ENCODE measurements around the gene RXRA.

RXRA gene

GRCh38 chr9:134404376-134405358, 78.4 kb downstream of the RXRA start:
- peaks cover 44 to 61% of the 10 kb centered on the region in 2 donors for H3K4me1 ChIP-seq (ENCODE audit: control insufficient read depth in 1 of 2, insufficient read depth in 2 of 2, low read length in 2 of 2)
- H3K4me3 ChIP-seq (ENCODE audit: low read depth in 1 of 2, low read length in 2 of 2): no peak overlapping the region
- no peaks in the 10 kb centered on the region for H3K27me3 ChIP-seq (ENCODE audit: control insufficient read depth in 1 of 2, insufficient read depth in 2 of 2, low read length in 2 of 2)
- H3K27ac ChIP-seq (ENCODE audit: low read depth, low read length): no peak overlapping the region
- no peak overlapping the region for H3K9ac ChIP-seq (ENCODE audit: low read depth in 1 of 2, low read length in 2 of 2)
- peaks cover 2 to 24% of the 10 kb centered on the region in 2 donors for H3K36me3 ChIP-seq (ENCODE audit: control insufficient read depth in 1 of 2, insufficient read depth in 2 of 2, low read length in 2 of 2)
- no peaks in the 10 kb centered on the region for H3K9me3 ChIP-seq (ENCODE audit: control insufficient read depth in 1 of 2, low read length in 2 of 2)

GRCh38 chr9:134405527-134405926, 79.3 kb downstream of the RXRA start:
- Histone ChIP-seq H3K36me3 (ENCODE audit: control insufficient read depth in 1 of 2, insufficient read depth in 2 of 2, low read length in 2 of 2) (peaks cover 7 to 33% of the 10 kb centered on the region in 2 donors), H3K9ac (ENCODE audit: low read depth in 1 of 2, low read length in 2 of 2) (no peak overlapping the region), H3K4me3 (ENCODE audit: low read depth in 1 of 2, low read length in 2 of 2) (no peak overlapping the region), H3K27ac (ENCODE audit: low read depth, low read length) (no peak overlapping the region), H3K27me3 (ENCODE audit: control insufficient read depth in 1 of 2, insufficient read depth in 2 of 2, low read length in 2 of 2) (no peaks in the 10 kb centered on the region), H3K9me3 (ENCODE audit: control insufficient read depth in 1 of 2, low read length in 2 of 2) (no peaks in the 10 kb centered on the region), H3K4me1 (ENCODE audit: control insufficient read depth in 1 of 2, insufficient read depth in 2 of 2, low read length in 2 of 2) (peaks cover 47 to 65% of the 10 kb centered on the region in 2 donors)

- H3K9ac ChIP-seq (ENCODE audit: low read depth in 1 of 2, low read length in 2 of 2): no peak overlapping the region
- H3K27me3 ChIP-seq (ENCODE audit: control insufficient read depth in 1 of 2, insufficient read depth in 2 of 2, low read length in 2 of 2): no peaks in the 10 kb centered on the region
- H3K27ac ChIP-seq (ENCODE audit: low read depth, low read length): peak overlapping the region; percentile 22
- H3K4me3 ChIP-seq (ENCODE audit: low read depth in 1 of 2, low read length in 2 of 2): peak overlapping the region; percentile 46 to 56
- peaks cover 7 to 42% of the 10 kb centered on the region in 2 donors for H3K36me3 ChIP-seq (ENCODE audit: control insufficient read depth in 1 of 2, insufficient read depth in 2 of 2, low read length in 2 of 2)
- no peaks in the 10 kb centered on the region for H3K9me3 ChIP-seq (ENCODE audit: control insufficient read depth in 1 of 2, low read length in 2 of 2)
- peaks cover 47 to 65% of the 10 kb centered on the region in 2 donors for H3K4me1 ChIP-seq (ENCODE audit: control insufficient read depth in 1 of 2, insufficient read depth in 2 of 2, low read length in 2 of 2)
Observed at GRCh38 chr9:134406366-134407120, 80.3 kb downstream of the RXRA start.

GRCh38 chr9:134407121-134407779, 81.0 kb downstream of the RXRA start:
- Histone ChIP-seq H3K27me3 (ENCODE audit: control insufficient read depth in 1 of 2, insufficient read depth in 2 of 2, low read length in 2 of 2) (no peaks in the 10 kb centered on the region), H3K9ac (ENCODE audit: low read depth in 1 of 2, low read length in 2 of 2) (no peak overlapping the region), H3K9me3 (ENCODE audit: control insufficient read depth in 1 of 2, low read length in 2 of 2) (no peaks in the 10 kb centered on the region), H3K27ac (ENCODE audit: low read depth, low read length) (peak overlapping the region; percentile 22), H3K36me3 (ENCODE audit: control insufficient read depth in 1 of 2, insufficient read depth in 2 of 2, low read length in 2 of 2) (peaks cover 7 to 44% of the 10 kb centered on the region in 2 donors), H3K4me3 (ENCODE audit: low read depth in 1 of 2, low read length in 2 of 2) (peak overlapping the region; percentile 46 to 56), H3K4me1 (ENCODE audit: control insufficient read depth in 1 of 2, insufficient read depth in 2 of 2, low read length in 2 of 2) (peaks cover 47 to 65% of the 10 kb centered on the region in 2 donors)

GRCh38 chr9:134408389-134408788, 82.1 kb downstream of the RXRA start:
- H3K27me3 ChIP-seq (ENCODE audit: control insufficient read depth in 1 of 2, insufficient read depth in 2 of 2, low read length in 2 of 2): no peaks in the 10 kb centered on the region
- H3K9ac ChIP-seq (ENCODE audit: low read depth in 1 of 2, low read length in 2 of 2): no peak overlapping the region
- H3K9me3 ChIP-seq (ENCODE audit: control insufficient read depth in 1 of 2, low read length in 2 of 2): no peaks in the 10 kb centered on the region
- peaks cover 7 to 44% of the 10 kb centered on the region in 2 donors for H3K36me3 ChIP-seq (ENCODE audit: control insufficient read depth in 1 of 2, insufficient read depth in 2 of 2, low read length in 2 of 2)
- peaks cover 48 to 59% of the 10 kb centered on the region in 2 donors for H3K4me1 ChIP-seq (ENCODE audit: control insufficient read depth in 1 of 2, insufficient read depth in 2 of 2, low read length in 2 of 2)
- H3K27ac ChIP-seq (ENCODE audit: low read depth, low read length): no peak overlapping the region
- no peak overlapping the region for H3K4me3 ChIP-seq (ENCODE audit: low read depth in 1 of 2, low read length in 2 of 2)

GRCh38 chr9:134408939-134409737, 82.9 kb downstream of the RXRA start:
- H3K4me3 ChIP-seq (ENCODE audit: low read depth in 1 of 2, low read length in 2 of 2): no peak overlapping the region
- no peaks in the 10 kb centered on the region for H3K9me3 ChIP-seq (ENCODE audit: control insufficient read depth in 1 of 2, low read length in 2 of 2)
- no peaks in the 10 kb centered on the region for H3K27me3 ChIP-seq (ENCODE audit: control insufficient read depth in 1 of 2, insufficient read depth in 2 of 2, low read length in 2 of 2)
- peaks cover 42 to 51% of the 10 kb centered on the region in 2 donors for H3K4me1 ChIP-seq (ENCODE audit: control insufficient read depth in 1 of 2, insufficient read depth in 2 of 2, low read length in 2 of 2)
- H3K9ac ChIP-seq (ENCODE audit: low read depth in 1 of 2, low read length in 2 of 2): no peak overlapping the region
- H3K36me3 ChIP-seq (ENCODE audit: control insufficient read depth in 1 of 2, insufficient read depth in 2 of 2, low read length in 2 of 2): peaks cover 7 to 48% of the 10 kb centered on the region in 2 donors
- H3K27ac ChIP-seq (ENCODE audit: low read depth, low read length): no peak overlapping the region

GRCh38 chr9:134410071-134410834, 84.0 kb downstream of the RXRA start:
- no peaks in the 10 kb centered on the region for H3K9me3 ChIP-seq (ENCODE audit: control insufficient read depth in 1 of 2, low read length in 2 of 2)
- no peak overlapping the region for H3K4me3 ChIP-seq (ENCODE audit: low read depth in 1 of 2, low read length in 2 of 2)
- peaks cover 34 to 42% of the 10 kb centered on the region in 2 donors for H3K4me1 ChIP-seq (ENCODE audit: control insufficient read depth in 1 of 2, insufficient read depth in 2 of 2, low read length in 2 of 2)
- no peak overlapping the region for H3K9ac ChIP-seq (ENCODE audit: low read depth in 1 of 2, low read length in 2 of 2)
- H3K27ac ChIP-seq (ENCODE audit: low read depth, low read length): no peak overlapping the region
- no peaks in the 10 kb centered on the region for H3K27me3 ChIP-seq (ENCODE audit: control insufficient read depth in 1 of 2, insufficient read depth in 2 of 2, low read length in 2 of 2)
- H3K36me3 ChIP-seq (ENCODE audit: control insufficient read depth in 1 of 2, insufficient read depth in 2 of 2, low read length in 2 of 2): peaks cover 7 to 48% of the 10 kb centered on the region in 2 donors

- H3K4me1 ChIP-seq (ENCODE audit: control insufficient read depth in 1 of 2, insufficient read depth in 2 of 2, low read length in 2 of 2): peaks cover 28 to 36% of the 10 kb centered on the region in 2 donors
Observed at GRCh38 chr9:134410835-134411217, 84.6 kb downstream of the RXRA start.

More at GRCh38 chr9:134410835-134411217, 84.6 kb downstream of the RXRA start:
- Histone ChIP-seq H3K9me3 (ENCODE audit: control insufficient read depth in 1 of 2, low read length in 2 of 2) (no peaks in the 10 kb centered on the region), H3K36me3 (ENCODE audit: control insufficient read depth in 1 of 2, insufficient read depth in 2 of 2, low read length in 2 of 2) (peaks cover 7 to 48% of the 10 kb centered on the region in 2 donors), H3K27ac (ENCODE audit: low read depth, low read length) (no peak overlapping the region), H3K27me3 (ENCODE audit: control insufficient read depth in 1 of 2, insufficient read depth in 2 of 2, low read length in 2 of 2) (no peaks in the 10 kb centered on the region), H3K9ac (ENCODE audit: low read depth in 1 of 2, low read length in 2 of 2) (no peak overlapping the region), H3K4me3 (ENCODE audit: low read depth in 1 of 2, low read length in 2 of 2) (no peak overlapping the region)

All from duodenal mucosa (tissue), 2 donors.